ENCODE data around the gene HSFY2.
"Not testable (repeated sequence)": the region's sequence is repeated elsewhere in the genome, so short reads cannot be mapped to it uniquely, and the experiment has no call there.

Gene HSFY2, protein sequence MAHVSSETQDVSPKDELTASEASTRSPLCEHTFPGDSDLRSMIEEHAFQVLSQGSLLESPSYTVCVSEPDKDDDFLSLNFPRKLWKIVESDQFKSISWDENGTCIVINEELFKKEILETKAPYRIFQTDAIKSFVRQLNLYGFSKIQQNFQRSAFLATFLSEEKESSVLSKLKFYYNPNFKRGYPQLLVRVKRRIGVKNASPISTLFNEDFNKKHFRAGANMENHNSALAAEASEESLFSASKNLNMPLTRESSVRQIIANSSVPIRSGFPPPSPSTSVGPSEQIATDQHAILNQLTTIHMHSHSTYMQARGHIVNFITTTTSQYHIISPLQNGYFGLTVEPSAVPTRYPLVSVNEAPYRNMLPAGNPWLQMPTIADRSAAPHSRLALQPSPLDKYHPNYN

GRCh38 chrY:18773635-18774034, at the start of gene HSFY2:
HSFY2 (minus strand) TSS chrY:18773735; CDS start chrY:18773618, 117 bp downstream.
- DNase-seq (ENCODE audit: low read depth), result not testable (repeated sequence)

DNA sequence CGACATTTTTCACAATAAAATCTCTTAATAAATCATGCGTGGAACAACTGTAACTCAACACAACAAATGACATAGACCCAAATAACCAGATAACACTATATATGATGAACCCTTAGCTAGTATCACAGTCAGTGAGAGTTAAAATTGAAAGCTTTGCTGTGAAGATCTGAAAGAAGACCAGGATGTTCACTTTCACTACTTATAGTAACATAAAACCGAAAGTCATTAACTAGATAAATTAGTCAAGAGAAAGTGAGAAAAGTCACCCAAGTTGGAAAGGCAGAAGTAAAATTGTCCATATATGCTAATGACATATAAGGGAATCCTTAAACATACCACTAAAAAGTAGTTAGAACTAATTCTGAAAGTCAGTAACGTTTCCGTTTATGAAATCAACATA, 42.2 kb upstream of the HSFY2 start:
- DNase-seq (ENCODE audit: low read depth), result not testable (repeated sequence)

DNA sequence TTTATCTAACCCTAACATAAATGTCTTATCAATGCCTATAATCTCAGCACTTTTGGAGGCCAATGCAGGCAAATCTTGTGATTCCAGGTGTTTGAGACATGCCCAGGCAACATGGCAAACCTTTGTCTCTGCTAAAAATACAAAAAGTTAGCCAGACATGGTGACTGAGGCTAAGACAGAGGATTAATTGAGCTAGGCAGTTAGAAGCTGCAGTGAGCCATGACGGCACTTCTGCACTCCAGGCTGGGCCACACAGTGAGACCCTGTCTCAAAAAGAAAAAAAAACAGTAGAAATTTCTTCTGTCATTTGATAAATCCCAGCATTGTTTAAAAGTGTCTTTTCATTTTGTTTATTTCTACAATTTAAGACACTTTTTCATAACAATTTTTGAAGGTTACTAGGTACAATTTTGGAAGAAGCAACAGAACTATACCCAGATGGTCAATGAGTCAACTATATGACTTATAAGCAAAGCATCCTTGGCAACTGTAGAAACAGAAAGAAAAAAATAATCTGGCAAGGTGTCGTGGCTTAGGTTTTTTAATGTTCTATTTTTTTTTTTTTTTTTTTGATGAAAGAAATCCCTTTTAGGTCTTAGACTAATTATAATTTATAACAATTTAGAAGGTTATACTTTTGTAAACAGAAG, 15.3 kb upstream of the HSFY2 start:
- not testable (repeated sequence) for DNase-seq (ENCODE audit: low read depth)

- DNase-seq (ENCODE audit: low read depth), result not testable (repeated sequence)
These were observed 19.5 kb downstream of the HSFY2 start for GRCh38 chrY:18754077-18754476.

- DNase-seq (ENCODE audit: low read depth), result not testable (repeated sequence)
These were observed 20.3 kb downstream of the HSFY2 start for GRCh38 chrY:18753133-18753815.

DNA sequence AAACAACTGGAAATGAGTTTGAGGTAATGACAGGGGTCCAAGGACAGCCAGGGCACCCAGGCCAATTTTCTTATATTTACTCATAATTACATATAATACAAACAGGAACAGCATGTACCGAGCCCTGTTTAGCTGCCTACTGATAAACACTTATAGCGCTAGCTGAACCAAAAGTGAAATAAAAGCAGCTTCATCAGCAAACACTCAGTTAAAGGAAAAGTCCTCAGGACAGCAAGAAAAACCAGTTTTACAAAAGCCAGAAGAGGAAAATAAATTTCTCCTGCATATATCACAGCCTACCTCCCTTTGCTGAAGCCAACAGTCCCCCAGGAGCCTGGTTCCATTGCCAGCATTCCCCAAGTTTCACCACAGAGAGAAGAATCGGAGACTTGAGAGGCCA, 49.8 kb downstream of the HSFY2 start:
- not testable (repeated sequence) for DNase-seq (ENCODE audit: low read depth)
